K562 (cell line): Measurements from ENCODE around the gene MBNL2.

ENCODE experiments used
- ATF7 ChIP-seq: fragments of 450-650 bp; IDR thresholded peaks from 2 replicates; pipeline ENCODE4 v1.7.1; 2014; ENCODE audit warnings: mild to moderate bottlenecking, moderate library complexity
- CEBPB ChIP-seq: fragments of 450-650 bp; IDR thresholded peaks from 2 replicates; pipeline ENCODE4 v1.6.1; 2016; ENCODE audit warnings: missing genetic modification characterization, missing compliant biosample characterization
- CHD1 ChIP-seq: fragments of 200-600 bp; sonication (generic); IDR thresholded peaks from one replicate; pipeline ENCODE4 v1.6.1; 2012; ENCODE audit warnings: mild to moderate bottlenecking, moderate library complexity, low read length, inconsistent platforms
- CTCF ChIP-seq, 3 experiments: IDR thresholded peaks in 2 of 3; conservative IDR thresholded peaks in 1 of 3; 2 replicates each; pipeline ENCODE4 v1.5.1; 2011 to 2012; ENCODE audit warnings: low read length in 3 of 3, mild to moderate bottlenecking in 3 of 3, control low read depth in 2 of 3, improper control_type of control experiment in 1 of 3, inconsistent platforms in 1 of 3, low read depth in 1 of 3, mixed read lengths in 1 of 3, moderate library complexity in 1 of 3; ENCODE audit not compliant: insufficient read depth in 2 of 3
- ELK3 ChIP-seq: fragments of 450-650 bp; formaldehyde crosslinking; IDR thresholded peaks from 2 replicates; pipeline ENCODE4 v1.4.0; 2020; ENCODE audit warnings: mild to moderate bottlenecking
- JUND ChIP-seq, 2 experiments: IDR thresholded peaks; 2 replicates in 1 of 2; 3 replicates in 1 of 2; pipeline ENCODE4 v1.6.1; 2011; ENCODE audit warnings: borderline replicate concordance in 2 of 2, low read depth in 2 of 2, low read length in 2 of 2, improper control_type of control experiment in 1 of 2, missing biosample characterization in 1 of 2, missing genetic modification characterization in 1 of 2, missing genetic modification reagents in 1 of 2
- PTTG1 ChIP-seq: fragments of 450-650 bp; IDR thresholded peaks from 2 replicates; pipeline ENCODE4 v1.6.1; 2016; ENCODE audit warnings: low read depth, mild to moderate bottlenecking, missing genetic modification characterization, missing compliant biosample characterization
- YY1 ChIP-seq, 3 experiments: IDR thresholded peaks; 2 replicates each; pipeline ENCODE4 v1.6.1; 2011; ENCODE audit warnings: low read length in 2 of 3, mild to moderate bottlenecking in 2 of 3, moderate library complexity in 2 of 3, borderline replicate concordance in 1 of 3, control low read depth in 1 of 3, low read depth in 1 of 3; ENCODE audit not compliant: insufficient read depth in 3 of 3, insufficient replicate concordance in 2 of 3, control insufficient read depth in 1 of 3, insufficient read length in 1 of 3; ENCODE audit errors: extremely low read depth in 1 of 3

- TF ChIP-seq CTCF (IDR thresholded peaks at IDR 0.05 in 2 of 3, conservative IDR thresholded peaks at IDR 0.05 in 1 of 3; ENCODE audit: insufficient read depth in 2 of 3, low read depth in 1 of 3, low read length in 3 of 3) = no peak
- TF ChIP-seq YY1 (IDR thresholded peaks at IDR 0.05; ENCODE audit: borderline replicate concordance in 1 of 3, control insufficient read depth in 1 of 3, extremely low read depth in 1 of 3, insufficient read depth in 3 of 3, insufficient read length in 1 of 3, insufficient replicate concordance in 2 of 3, low read depth in 1 of 3, low read length in 2 of 3) = no peak
- no peak for TF ChIP-seq ELK3
- no peak for TF ChIP-seq ATF7
- no peak for TF ChIP-seq JUND (IDR thresholded peaks at IDR 0.05; ENCODE audit: borderline replicate concordance, low read depth, low read length)
- no peak for TF ChIP-seq JUND (tag; IDR thresholded peaks at IDR 0.05; ENCODE audit: borderline replicate concordance, low read depth, low read length)
- no peak for TF ChIP-seq PTTG1 (tag)
- TF ChIP-seq CHD1 = no peak
- no peak for TF ChIP-seq CEBPB (tag)
Measured at GRCh38 chr13:97438856-97439595, 216.9 kb downstream of the MBNL2 start.
